Fibroblast of the conjunctiva (primary cell): ENCODE data around the gene S1PR4.
"Not testable (repeated sequence)": the region's sequence is repeated elsewhere in the genome, so short reads cannot be mapped to it uniquely, and the experiment has no call there.

Source experiments
- DNase-seq: peaks from one replicate; pipeline ENCODE4 v3.0.0-alpha.2; 2010; ENCODE audit warnings: low read depth

The S1PR4 gene

DNA sequence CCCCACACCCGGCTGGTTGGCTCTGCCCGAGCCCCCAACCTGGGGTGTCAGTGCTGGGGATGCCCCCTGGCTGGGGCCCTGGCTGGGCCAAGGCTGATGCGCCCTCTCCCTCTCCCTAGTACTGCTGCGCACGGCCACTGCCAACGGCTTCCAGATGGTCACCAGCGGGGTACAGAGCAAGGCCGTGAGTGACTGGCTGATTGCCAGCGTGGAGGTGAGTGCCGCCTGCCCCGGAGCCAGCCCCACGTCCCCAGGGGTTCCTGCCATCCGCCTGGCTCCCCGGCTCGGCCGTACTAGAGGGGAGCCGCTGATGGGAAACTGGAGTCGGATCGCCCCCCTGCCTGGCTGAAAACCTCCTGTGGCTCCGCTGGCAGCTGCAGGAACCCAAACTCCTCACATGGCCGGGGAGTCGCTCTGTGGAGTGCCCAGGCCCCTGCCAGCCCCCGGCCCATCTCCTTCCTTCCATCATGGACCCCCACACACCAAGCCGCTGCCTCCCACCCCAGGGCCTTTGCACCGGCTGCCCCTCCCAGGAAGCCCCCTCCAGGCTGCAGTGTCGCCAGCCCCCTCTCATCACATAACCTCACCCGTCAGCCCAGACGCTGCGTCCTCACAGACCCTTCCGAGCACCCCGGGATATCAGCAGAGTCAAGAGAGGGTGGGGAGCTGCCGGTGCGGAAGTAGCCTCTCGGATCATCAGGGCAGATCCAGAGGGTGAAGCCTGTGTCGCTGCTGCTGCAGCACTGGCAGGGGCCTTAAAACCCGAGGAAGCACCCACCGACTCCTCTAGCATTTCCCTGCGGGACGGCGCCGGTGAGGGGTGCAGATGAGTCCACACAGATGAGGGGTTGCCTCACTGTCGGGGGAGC, 17.7 kb downstream of the S1PR4 start:
- DNase-seq: no peak

DNA sequence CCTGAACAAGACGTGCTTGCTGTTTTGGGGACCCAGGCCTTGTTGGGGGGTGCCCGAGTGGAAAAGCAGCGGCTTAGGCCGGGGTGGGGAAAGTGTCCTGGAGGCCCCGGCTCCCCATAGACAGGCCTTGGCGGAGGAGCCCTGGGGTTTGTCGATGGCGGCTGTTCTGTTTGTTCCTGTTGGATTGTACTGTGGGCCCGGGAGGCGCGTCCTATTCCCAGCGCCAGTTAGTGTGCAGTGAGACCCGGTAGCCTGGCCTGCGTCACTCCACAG, 18.3 kb downstream of the S1PR4 start:
- no peak for DNase-seq

DNA sequence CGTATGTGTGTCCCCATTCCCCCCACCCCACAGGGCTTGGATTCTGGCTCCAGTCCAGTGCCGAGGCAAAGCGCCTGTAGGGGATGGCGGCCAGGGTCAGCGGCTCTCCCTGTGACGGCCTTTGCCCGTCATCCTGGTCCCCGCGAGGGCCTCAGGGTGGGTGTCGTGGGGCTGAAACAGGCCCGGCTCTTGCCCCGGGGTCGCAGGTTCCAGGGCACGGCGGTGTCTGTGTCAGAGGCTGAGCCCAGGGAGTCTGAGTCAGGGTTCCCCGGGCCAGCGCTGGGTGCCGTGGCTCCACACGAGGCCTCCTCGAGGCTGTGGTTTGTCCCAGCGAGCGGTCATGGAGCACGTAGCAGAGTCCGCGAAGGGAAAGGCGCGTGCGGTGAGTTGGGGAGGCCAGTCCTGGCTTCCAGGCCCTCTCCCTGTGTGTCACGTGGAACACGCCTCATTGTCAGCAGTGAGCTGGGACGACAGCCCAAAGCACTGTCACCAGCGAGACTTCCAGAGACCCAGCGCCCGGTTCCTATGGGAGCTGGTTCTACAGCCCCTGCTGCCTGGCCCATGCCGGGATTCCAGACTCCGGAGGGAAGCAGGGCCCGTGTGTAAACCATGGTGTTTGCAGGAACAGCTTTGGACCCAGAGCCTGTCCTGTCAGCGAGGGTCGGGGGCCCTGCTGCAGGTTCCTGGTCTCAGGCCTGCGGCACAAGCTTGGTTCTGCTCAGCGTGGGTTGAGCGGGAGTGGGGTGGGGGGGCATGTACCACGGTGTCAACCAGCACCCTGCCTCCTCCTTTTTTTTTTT, 20.5 kb downstream of the S1PR4 start:
- no peak for DNase-seq

DNA sequence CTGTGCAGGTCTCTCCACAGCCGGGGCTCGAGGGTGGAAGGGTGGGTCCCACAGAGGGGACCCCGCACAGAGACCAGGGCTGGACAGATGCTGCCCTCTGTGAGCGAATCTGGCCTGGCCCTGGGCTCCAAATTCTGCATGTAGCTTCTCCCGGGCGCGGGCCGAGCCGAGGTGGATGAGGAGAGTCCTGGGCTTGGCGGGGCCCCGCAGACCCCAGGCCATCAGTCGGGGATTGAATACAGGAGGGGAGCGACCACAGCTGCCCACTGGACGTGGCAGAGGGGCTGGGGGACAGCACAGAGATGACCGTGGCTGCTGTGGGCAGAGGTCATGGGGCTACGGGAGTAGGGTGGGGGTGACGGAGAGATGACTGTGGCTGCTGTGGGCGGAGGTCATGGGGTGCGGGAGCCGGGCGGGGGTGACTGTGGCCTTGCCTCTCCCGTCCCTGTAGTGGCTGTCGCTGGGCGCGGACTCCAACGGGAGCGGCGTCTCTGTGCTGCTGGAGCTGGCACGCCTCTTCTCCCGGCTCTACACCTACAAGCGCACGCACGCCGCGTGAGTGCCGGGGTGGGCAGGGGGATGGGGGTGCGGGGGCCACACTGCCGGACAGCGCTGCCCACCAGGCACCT, 22.6 kb downstream of the S1PR4 start:
- no peak for DNase-seq

DNA sequence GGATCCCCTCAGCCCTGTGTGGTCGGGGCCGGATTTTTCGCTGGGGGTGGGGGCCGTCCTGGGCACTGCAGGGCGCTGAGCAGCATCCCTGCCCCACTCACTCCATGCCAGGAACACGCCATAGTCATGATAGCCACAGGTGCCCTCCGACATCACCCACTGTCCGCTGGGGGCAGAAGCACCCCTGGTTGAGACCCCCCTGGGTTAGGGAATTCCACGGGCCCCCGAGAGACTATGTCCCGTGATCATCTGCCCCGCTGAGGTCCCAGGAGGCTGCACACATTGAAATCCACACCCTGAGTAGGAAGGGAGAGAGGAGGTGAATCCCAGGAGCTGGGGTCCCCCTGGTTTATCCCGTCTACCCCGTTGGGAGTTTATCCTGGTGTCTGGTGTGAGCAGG, 23.3 kb downstream of the S1PR4 start:
- DNase-seq: no peak

DNA sequence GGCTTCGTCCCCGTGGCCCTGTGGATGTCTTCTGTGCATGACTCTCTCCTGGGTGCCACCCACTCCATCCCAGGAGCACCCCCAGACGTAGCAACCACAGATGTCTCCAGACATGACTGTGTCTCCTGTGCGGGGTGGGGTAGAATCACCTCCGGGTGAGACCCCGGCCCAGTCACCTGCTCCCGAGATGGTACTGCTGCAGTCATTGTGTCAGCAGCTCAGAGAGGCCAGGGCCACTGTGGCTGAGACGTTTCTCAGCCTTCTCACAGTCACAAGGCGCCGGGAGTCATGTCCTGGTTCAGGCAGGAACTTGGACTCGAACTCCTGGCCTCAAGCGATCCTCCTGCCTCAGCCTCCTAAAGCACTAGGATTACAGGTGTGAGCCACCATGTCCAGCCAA, 23.8 kb downstream of the S1PR4 start:
- DNase-seq: no peak

DNA sequence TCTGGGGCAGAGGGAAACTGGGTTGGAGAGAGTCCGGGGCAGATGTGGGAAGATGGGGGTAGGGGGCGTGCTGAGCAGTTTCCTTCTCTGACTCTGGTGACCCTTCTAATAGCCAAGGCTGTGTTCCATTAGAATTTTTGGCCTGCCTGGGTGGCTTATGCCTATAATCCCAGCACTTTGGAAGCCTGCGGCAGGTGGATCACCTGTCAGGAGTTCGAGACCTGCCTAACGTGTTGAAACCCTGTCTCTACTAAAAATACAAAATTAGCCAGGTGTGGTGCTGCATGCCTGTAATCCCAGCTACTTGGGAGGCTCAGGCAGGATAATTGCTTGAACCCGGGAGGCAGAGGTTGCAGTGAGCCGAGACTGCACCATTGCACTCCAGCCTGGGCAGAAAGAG, 24.3 kb downstream of the S1PR4 start:
- DNase-seq: not testable (repeated sequence)

DNA sequence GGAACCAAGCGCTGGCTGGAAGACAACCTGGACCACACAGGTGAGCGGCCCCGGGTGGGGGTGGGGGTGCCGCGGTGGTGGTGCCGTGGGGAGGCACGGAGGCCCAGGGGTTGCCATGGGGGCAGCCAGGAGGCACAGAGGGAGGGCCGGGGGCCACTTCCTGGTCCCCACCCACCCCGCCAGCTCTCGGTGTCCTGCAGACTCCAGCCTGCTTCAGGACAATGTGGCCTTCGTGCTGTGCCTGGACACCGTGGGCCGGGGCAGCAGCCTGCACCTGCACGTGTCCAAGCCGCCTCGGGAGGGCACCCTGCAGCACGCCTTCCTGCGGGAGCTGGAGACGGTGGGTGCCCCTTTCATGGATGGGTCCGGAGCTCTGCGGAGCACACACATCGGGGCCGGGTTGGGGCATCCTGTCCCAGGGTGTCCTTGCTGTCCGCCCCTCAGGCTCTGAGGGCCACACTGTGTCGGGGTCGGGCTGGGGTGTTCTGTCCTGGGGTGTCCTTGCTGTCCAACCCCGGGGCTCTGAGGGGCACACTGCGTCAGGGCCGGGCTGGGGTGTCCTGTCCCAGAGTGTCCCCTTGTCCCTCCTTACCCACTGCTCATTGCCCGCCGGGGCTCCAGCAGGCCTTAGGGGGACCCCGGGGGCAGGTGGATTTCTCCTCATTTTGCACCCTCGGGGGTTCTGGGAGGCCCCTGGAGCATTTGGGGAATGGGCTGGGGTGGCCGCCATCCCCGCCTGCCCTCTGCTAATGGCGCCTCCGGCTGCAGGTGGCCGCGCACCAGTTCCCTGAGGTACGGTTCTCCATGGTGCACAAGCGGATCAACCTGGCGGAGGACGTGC, 25.5 kb downstream of the S1PR4 start:
- DNase-seq: no peak

DNA sequence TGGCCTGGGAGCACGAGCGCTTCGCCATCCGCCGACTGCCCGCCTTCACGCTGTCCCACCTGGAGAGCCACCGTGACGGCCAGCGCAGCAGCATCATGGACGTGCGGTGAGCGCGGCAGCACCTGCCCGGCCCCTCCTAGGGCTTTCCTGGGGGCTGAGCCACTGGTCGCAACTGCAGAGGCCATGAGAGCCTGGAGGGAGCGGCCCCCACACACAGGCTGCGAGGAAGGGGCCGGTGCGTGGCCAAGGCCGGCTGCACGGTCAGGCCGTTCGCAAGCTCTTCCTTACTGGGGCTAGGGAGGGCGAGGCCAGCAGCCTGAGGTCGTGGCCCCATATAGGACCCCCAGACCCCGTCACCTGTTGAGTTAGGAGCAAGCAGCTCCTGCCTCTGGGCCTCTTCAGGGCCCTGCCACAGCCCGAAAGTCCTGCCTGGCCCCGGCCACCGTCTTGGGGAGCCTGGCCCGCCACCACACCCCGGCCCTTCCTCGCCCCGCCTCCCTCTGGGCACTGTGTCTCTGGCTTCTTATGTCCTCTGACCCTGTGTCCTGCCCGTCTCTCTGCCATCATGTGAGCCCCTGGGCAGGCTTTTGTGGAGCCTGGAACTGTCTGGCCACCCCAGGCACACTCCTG, 26.2 kb downstream of the S1PR4 start:
- DNase-seq: no peak

DNA sequence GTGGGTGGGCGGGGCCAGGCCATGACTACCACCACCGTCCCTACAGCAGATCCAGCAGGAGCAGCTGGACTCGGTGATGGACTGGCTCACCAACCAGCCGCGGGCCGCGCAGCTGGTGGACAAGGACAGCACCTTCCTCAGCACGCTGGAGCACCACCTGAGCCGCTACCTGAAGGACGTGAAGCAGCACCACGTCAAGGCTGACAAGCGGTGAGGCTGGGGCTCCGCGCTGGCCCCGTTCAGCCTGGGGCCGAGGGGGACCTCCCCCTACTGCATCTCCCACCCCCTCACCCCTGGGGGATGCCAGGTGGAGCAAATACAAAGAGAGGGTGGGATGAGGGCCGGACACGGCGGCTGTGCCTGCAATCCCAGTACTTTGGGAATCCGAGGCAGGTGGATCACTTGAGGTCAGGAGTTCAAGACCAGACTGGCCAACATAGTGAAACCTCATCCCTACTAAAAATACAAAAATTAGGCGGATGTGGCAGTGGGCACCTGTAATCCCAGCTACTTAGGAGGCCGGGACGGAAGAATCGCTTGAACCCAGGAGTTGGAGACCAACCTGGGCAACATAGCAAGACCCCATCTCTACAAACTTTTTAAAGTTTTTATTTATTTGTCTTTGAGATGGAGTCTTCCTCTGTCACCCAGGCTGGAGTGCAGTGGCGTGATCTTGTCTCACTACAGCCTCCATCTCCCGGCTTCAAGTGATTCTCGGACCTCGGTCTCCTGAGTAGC, 27.8 kb downstream of the S1PR4 start:
- no peak for DNase-seq

DNA sequence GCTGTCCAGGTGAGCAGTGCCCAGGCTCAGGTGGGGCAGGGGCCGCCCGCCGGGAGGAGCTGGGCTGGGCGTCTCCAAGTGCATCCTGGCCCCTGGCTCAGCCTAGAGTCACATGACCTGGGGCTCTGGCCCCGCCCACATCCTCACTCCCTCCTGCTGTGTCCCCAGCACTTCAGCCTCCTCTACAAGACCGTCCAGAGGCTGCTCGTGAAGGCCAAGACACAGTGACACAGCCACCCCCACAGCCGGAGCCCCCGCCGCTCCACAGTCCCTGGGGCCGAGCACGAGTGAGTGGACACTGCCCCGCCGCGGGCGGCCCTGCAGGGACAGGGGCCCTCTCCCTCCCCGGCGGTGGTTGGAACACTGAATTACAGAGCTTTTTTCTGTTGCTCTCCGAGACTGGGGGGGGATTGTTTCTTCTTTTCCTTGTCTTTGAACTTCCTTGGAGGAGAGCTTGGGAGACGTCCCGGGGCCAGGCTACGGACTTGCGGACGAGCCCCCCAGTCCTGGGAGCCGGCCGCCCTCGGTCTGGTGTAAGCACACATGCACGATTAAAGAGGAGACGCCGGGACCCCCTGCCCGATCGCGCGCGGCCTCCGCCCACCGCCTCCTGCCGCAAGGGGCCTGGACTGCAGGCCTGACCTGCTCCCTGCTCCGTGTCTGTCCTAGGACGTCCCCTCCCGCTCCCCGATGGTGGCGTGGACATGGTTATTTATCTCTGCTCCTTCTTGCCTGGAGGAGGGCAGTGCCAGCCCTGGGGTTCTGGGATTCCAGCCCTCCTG, 29.1 kb downstream of the S1PR4 start:
- DNase-seq: no peak

DNA sequence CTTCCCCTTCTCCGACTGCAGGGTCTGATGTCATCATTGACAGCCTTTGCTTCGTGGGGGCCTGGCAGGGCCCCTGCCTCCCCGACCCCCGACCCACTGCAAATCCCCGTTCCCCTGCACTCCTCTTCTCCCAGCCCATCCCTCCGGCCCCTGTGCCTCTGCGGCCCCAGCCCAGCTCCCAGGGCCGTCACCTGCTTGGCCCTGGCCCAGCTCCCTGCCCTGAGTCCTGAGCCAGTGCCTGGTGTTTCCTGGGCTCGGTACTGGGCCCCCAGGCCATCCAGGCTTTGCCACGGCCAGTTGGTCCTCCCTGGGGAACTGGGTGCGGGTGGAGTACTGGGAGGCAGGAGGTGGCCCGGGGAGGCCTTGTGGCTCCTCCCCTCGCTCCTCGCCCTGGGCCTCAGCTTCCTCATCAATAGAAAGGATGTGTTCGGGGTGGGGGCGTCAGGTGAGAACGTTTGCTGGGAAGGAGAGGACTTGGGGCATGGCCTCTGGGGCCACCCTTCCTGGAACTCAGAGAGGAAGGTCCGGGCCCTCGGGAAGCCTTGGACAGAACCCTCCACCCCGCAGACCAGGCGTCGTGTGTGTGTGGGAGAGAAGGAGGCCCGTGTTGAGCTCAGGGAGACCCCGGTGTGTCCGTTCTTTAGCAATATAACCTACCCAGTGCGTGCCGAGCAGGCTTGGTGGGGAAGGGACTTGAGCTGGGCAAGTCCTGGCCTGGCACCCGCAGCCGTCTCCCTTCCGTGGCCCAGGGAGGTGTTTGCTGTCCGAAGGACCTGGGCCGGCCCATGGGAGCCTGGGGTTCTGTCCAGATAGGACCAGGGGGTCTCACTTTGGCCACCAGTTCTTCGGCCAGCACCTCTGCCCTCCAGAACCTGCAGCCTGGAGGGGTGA, 30.0 kb downstream of the S1PR4 start:
- no peak for DNase-seq

DNA sequence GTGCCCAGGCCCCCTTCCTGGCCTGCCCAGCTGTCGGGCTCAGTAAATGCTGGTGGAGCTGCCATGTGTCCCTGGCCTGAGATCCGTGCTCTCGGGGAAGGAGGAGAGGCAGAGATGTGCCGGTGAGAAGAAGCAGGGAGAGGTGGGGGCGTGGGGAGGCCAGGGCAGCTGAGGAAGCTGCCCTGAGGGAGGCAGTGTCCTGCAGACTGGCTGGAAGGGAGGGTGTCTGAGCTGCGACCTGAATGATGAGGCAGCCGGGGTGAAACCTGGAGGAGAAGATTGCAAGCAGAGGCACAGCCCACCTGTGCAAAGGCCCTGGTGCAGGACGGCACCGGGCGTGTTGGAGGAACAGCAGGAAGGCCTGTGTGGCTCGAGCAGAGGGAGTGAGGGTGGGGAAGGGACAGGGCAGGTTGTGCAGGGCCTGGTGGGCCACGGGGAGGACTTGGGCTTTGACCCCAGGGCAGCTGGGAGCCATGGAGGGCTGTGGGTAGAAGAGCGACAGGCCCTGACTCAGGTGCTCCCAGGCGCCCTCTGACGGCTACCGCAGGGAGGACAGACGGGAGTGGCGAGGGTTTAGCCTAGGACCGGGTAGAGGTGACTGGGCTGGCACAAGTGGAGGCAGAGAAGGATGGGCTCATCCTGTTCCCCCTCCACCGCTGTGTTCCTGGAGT, 31.9 kb downstream of the S1PR4 start:
- no peak for DNase-seq

DNA sequence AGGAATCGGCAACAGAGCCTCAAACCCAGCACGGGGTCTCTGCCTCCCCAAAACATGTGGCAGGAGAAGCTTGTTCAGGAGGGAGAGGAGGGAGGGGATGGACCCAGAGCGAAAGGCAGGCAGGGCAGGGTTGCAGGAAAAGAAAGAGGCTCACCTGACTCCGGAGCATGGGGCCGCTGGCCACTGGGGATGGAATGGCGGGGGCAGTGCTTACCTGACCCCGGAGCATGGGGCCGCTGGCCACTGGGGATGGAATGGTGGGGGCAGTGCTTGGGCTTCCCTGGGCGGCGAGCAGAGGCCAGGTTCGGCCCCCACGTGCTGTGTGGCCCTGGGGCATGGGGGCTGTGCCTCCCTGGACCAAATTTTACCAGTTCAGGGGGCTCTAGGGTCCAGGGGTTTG, 32.6 kb downstream of the S1PR4 start:
- no peak for DNase-seq

DNA sequence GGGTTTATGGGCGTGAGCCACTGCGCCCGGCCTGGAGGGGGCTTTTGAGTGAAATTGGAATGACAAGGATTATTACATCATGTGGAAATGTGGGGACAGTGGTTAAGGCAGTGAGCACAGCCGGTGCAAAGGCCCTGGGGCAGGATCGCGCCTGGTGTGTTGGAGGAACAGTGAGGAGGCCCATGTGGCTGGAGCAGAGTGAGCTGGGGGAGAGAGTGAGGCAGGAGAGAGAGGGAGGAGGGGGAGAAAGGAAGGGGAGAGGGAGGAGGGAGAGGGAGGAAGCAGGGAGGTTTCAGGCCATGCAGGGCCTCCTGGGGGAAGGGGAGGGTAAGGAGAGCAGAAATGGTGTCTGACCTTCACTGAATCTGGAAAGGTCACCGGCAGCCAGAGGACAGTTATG, 34.6 kb downstream of the S1PR4 start:
- DNase-seq: no peak

DNA sequence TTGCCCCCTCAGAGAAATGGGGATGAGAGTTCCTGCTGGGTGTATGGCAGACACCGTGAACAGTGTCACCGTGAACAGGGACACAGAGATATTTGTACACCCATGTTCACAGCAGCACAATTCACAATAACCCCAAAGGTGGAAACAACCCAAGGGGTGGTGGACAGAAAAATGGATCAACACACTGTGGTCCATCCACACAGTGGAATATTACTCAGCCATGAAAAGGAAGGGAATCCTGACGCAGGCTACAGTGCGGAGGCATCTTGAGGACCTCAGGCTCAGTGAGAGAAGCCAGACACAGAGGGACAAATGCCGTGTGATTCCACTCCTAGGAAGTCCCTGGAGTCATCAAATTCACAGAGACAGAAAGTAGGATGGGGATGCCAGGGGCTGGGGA, 38.3 kb downstream of the S1PR4 start:
- no peak for DNase-seq

DNA sequence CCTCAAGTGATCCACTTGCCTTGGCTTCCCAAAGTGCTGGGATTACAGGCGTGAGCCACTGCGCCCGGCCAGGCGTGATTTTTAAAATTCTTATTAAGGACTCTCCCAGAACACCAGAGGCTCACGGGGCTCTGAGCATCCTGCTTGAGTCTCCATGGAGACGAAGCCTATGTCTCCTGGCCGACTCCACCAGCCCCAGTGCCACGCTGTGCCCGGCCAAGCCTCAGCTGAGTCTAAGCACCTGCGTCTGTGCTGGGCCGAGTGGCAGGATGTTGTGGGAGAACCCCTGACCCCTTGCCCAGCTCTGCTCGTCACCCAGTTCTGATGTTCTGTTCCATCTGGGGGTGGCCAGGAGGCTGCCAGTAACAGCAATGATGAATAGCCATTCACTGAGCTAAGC, 42.0 kb downstream of the S1PR4 start:
- no peak for DNase-seq

DNA sequence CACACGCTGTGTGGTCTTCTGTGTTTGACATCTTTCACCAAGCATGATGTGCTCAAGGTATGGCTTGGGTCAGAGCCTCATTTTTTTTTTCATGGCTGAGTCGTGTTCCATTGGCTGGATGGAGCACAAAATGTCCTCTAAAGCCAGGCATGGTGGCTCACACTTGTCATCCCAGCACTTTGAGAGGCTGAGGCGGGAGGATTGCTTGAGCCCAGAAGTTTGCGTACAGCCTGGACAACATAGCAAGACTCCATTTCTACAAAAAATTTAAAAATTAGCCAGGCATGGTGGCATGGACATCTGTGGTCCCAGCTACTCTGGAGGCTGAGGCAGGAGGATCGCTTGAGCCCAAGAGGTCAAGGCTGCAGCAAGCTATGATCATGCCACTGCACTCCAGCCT, 43.0 kb downstream of the S1PR4 start:
- not testable (repeated sequence) for DNase-seq

DNA sequence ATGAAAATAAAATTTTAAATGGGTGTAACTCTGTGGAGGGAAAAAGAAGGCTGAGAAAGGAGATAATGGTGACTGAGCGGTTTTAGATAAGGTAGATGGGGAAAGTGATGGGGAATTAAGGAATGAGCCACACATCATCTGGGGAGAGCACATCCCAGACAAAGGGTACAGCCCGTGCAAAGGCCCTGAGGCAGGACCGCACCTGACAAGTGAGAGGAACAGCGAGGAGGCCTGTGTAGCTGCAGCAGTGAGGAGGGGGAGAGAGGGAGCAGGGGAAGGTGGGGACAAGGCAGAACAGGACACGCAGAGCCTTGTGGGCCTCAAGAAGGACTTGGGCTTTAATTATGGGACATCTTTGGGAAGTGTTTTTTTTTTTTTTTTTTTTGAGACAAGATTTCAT, 44.1 kb downstream of the S1PR4 start:
- no peak for DNase-seq
